GM23248 (cell line): Measurements from ENCODE around the gene SPTB. TPM values are rescaled to one million over a fixed set of nuclear protein-coding genes. Genes with fewer than 3 reads are reported as not detected.

Source experiments
- DNase-seq: peaks from one replicate; pipeline ENCODE4 v3.0.0-alpha.2; 2015
- H2AFZ ChIP-seq: fragments of 200-600 bp; sonication (generic); 2 replicates; pipeline ENCODE4 v1.6.1; 2016; ENCODE audit warnings: antibody characterized with exemption
- H3F3A ChIP-seq: fragments of 200-600 bp; sonication (generic); 2 replicates; pipeline ENCODE4 v1.6.1; 2016; ENCODE audit warnings: mild to moderate bottlenecking, antibody characterized with exemption, mixed run types; ENCODE audit not compliant: insufficient read depth
- H3K27ac ChIP-seq: fragments of 200-600 bp; sonication (generic); 2 replicates; pipeline ENCODE4 v1.5.1; 2016; ENCODE audit warnings: mild to moderate bottlenecking
- H3K27me3 ChIP-seq: fragments of 200-600 bp; sonication (generic); replicated peaks from 2 replicates; pipeline ENCODE4 v1.6.1; 2016; ENCODE audit warnings: mild to moderate bottlenecking; ENCODE audit not compliant: insufficient read depth
- H3K36me3 ChIP-seq: fragments of 200-600 bp; sonication (generic); 2 replicates; pipeline ENCODE4 v1.6.1; 2016; ENCODE audit warnings: low read depth, mild to moderate bottlenecking
- H3K4me1 ChIP-seq: fragments of 200-600 bp; sonication (generic); 2 replicates; pipeline ENCODE4 v1.6.1; 2016; ENCODE audit warnings: mild to moderate bottlenecking; ENCODE audit not compliant: insufficient read depth
- H3K4me2 ChIP-seq: fragments of 200-600 bp; sonication (generic); one replicate; pipeline ENCODE4 v1.6.1; 2016; ENCODE audit warnings: mild to moderate bottlenecking; ENCODE audit not compliant: unreplicated experiment
- H3K4me3 ChIP-seq: fragments of 200-600 bp; sonication (generic); 2 replicates; pipeline ENCODE4 v1.5.1; 2016; ENCODE audit warnings: mild to moderate bottlenecking
- H3K79me2 ChIP-seq: fragments of 200-600 bp; sonication (generic); 2 replicates; pipeline ENCODE4 v1.6.1; 2016; ENCODE audit warnings: mild to moderate bottlenecking; ENCODE audit not compliant: insufficient read depth
- H3K9ac ChIP-seq: fragments of 200-600 bp; sonication (generic); 2 replicates; pipeline ENCODE4 v1.6.1; 2016; ENCODE audit warnings: mild to moderate bottlenecking
- H3K9me2 ChIP-seq: fragments of 200-600 bp; sonication (generic); 2 replicates; pipeline ENCODE4 v1.6.1; 2016; ENCODE audit warnings: mixed run types, mild to moderate bottlenecking, moderate library complexity; ENCODE audit not compliant: insufficient read depth
- H3K9me3 ChIP-seq: fragments of 200-600 bp; sonication (generic); one replicate; pipeline ENCODE4 v1.6.1; 2017; ENCODE audit warnings: low read depth
- H4K20me1 ChIP-seq: fragments of 200-600 bp; sonication (generic); 2 replicates; pipeline ENCODE4 v1.6.0; 2016; ENCODE audit not compliant: insufficient read depth
- EZH2 ChIP-seq: fragments of 200-600 bp; sonication (generic); IDR thresholded peaks from 2 replicates; pipeline ENCODE4 v1.6.1; 2018; ENCODE audit warnings: antibody characterized with exemption, mild to moderate bottlenecking; ENCODE audit not compliant: insufficient read depth, poor library complexity, severe bottlenecking
- EZH2phosphoT487 ChIP-seq: fragments of 200-600 bp; sonication (generic); IDR thresholded peaks from 2 replicates; pipeline ENCODE4 v1.6.1; 2018; ENCODE audit warnings: antibody characterized with exemption, moderate library complexity, mild to moderate bottlenecking, low read depth; ENCODE audit not compliant: insufficient read depth
- WGBS, 2 experiments: methylation state at CpG; one replicate each; pipeline ENCODE4 v1.1.6; 2015 to 2017; ENCODE audit warnings: low lambda C conversion rate in 2 of 2, low coverage in 1 of 2; ENCODE audit errors: missing lambda C conversion rate in 2 of 2; 5-methylcytosine and 5-hydroxymethylcytosine counted together
- in situ Hi-C: fragments of 300-500 bp; cut with MboI; formaldehyde crosslinking; loops from 2 replicates; pipeline ENCODE4 v1.15.0; 2020
- polyA plus RNA-seq: library from polyadenylated mRNA; unstranded; fragments of >200 nt; fragmentation: Nextera tagmentation; extraction: Ambion mirVana; gene quantifications from 2 replicates; pipeline ENCODE4 v1.2.1, GENCODE V29; 2016
- total RNA-seq: library from RNA; depleted of rRNA; stranded (reverse); fragments of >200 nt; shearing (Covaris generic); gene quantifications from 2 replicates; pipeline ENCODE4 v1.2.3, GENCODE V29; 2014

SPTB gene
- total and polyA plus RNA-seq, 2 experiments from 2014 or later = 0.06 to 0.11 TPM

GRCh38 chr14:64919215-64919614, 39.5 kb upstream of the SPTB start:
- H3F3A ChIP-seq = peaks cover 51% of the 10 kb centered on the region
- H3K9ac ChIP-seq = peak overlapping the region; percentile 44
- in situ Hi-C loops = no loop called here
- H3K79me2 ChIP-seq = peaks cover 87% of the 10 kb centered on the region
- H3K4me2 ChIP-seq = peak overlapping the region; percentile 65
- H3K4me3 ChIP-seq = no peak overlapping the region
- H3K9me2 ChIP-seq = peaks cover 5% of the 10 kb centered on the region; the same call in 1 of the 2 replicates
- no peak for TF ChIP-seq EZH2
- no peak for TF ChIP-seq EZH2phosphoT487
- H3K9me3 ChIP-seq = no peaks in the 10 kb centered on the region
- peak; percentile 33 for DNase-seq
- no peak overlapping the region for H2AFZ ChIP-seq
- H3K27me3 ChIP-seq = no peaks in the 10 kb centered on the region
- peaks cover 4% of the 10 kb centered on the region; the same call in 1 of the 2 replicates for H3K36me3 ChIP-seq
- H3K27ac ChIP-seq = peak overlapping the region; percentile 81
- H4K20me1 ChIP-seq = no peaks in the 10 kb centered on the region
- peaks cover 61% of the 10 kb centered on the region for H3K4me1 ChIP-seq

- in situ Hi-C loops = no loop called here
- Histone ChIP-seq H3K36me3 (no peaks in the 10 kb centered on the region), H3K27me3 (no peaks in the 10 kb centered on the region), H3K9ac (0 out of 2 replicates have a peak overlapping the region, but pooled peaks have one; percentile 44), H3K27ac (peak overlapping the region; percentile 81), H3K4me1 (peaks cover 65% of the 10 kb centered on the region), H3K4me3 (peak overlapping the region; percentile 39; the same call in 1 of the 2 replicates), H4K20me1 (no peaks in the 10 kb centered on the region), H3F3A (peaks cover 51% of the 10 kb centered on the region), H2AFZ (no peak overlapping the region), H3K4me2 (peak overlapping the region; percentile 65), H3K79me2 (peaks cover 77% of the 10 kb centered on the region), H3K9me2 (peaks cover 5% of the 10 kb centered on the region; the same call in 1 of the 2 replicates), H3K9me3 (no peaks in the 10 kb centered on the region)
- peak; percentile 56 for DNase-seq
- 65 to 66% methylated on average over 4 of the region's 4 CpGs for WGBS, 2 experiments
- TF ChIP-seq EZH2phosphoT487 (no peak), EZH2 (no peak)
These were observed 38.5 kb upstream of the SPTB start for GRCh38 chr14:64918216-64918615.

- no peak for TF ChIP-seq EZH2phosphoT487
- no peak for TF ChIP-seq EZH2
- in situ Hi-C loops = no loop called here
- Histone ChIP-seq H3K4me2 (peak overlapping the region; percentile 95), H3K27ac (0 out of 2 replicates have a peak overlapping the region, but pooled peaks have one; percentile 1), H3K36me3 (no peaks in the 10 kb centered on the region), H2AFZ (no peak overlapping the region), H3K4me3 (peak overlapping the region; percentile 92), H4K20me1 (no peaks in the 10 kb centered on the region), H3K4me1 (peaks cover 59% of the 10 kb centered on the region), H3K9me2 (peaks cover 5% of the 10 kb centered on the region; the same call in 1 of the 2 replicates), H3F3A (peaks cover 55% of the 10 kb centered on the region), H3K9me3 (no peaks in the 10 kb centered on the region), H3K79me2 (peaks cover 53% of the 10 kb centered on the region), H3K9ac (peak overlapping the region; percentile 99; the same call in 1 of the 2 replicates), H3K27me3 (no peaks in the 10 kb centered on the region)
- DNase-seq = no peak
- 96 to 98% methylated on average over 2 of the region's 2 CpGs for WGBS, 2 experiments
These were observed 36.1 kb upstream of the SPTB start for GRCh38 chr14:64915797-64916196.

- Histone ChIP-seq H3K27me3 (0 out of 2 replicates have a peak, but pooled peaks cover under 1% of the 10 kb centered on the region), H3K4me1 (peaks cover 51% of the 10 kb centered on the region), H3K36me3 (no peaks in the 10 kb centered on the region), H4K20me1 (no peaks in the 10 kb centered on the region), H3K9me3 (no peaks in the 10 kb centered on the region), H3K9me2 (peaks cover 5% of the 10 kb centered on the region; the same call in 1 of the 2 replicates), H3K9ac (peak overlapping the region; percentile 99), H3F3A (peaks cover 48% of the 10 kb centered on the region), H2AFZ (peak overlapping the region; percentile 90), H3K27ac (peak overlapping the region; percentile 92), H3K79me2 (peaks cover 45% of the 10 kb centered on the region), H3K4me3 (peak overlapping the region; percentile 92), H3K4me2 (peak overlapping the region; percentile 95)
- WGBS, 2 experiments = 16 to 18% methylated on average over 4 of the region's 4 CpGs
- TF ChIP-seq EZH2phosphoT487 (no peak), EZH2 (no peak)
- DNase-seq = no peak
- in situ Hi-C loops = no loop called here
These were observed 35.3 kb upstream of the SPTB start for GRCh38 chr14:64915029-64915424.
